BLaER1 treated with 17β-estradiol and CSF1 and Interleukin-3, amounts not matched to agents 10 nM and 100 nM (cell line): ENCODE measurements around the gene PLEKHF1.
"Not testable (repeated sequence)": the region's sequence is repeated elsewhere in the genome, so short reads cannot be mapped to it uniquely, and the experiment has no call there.

Experiments
- H3K27ac ChIP-seq, 11 experiments: shearing (Covaris generic); formaldehyde crosslinking; 2 replicates each; pipeline ENCODE4 v1.8.1; 2022
- H3K27me3 ChIP-seq, 11 experiments: shearing (Covaris generic); formaldehyde crosslinking; 2 replicates each; pipeline ENCODE4 v1.8.1; 2022
- H3K36me3 ChIP-seq, 11 experiments: shearing (Covaris generic); formaldehyde crosslinking; 2 replicates each; pipeline ENCODE4 v1.8.1; 2022
- H3K4me1 ChIP-seq, 10 experiments: shearing (Covaris generic); formaldehyde crosslinking; 2 replicates each; pipeline ENCODE4 v1.8.1; 2022
- H3K4me2 ChIP-seq, 11 experiments: shearing (Covaris generic); formaldehyde crosslinking; 2 replicates each; pipeline ENCODE4 v1.8.1; 2022
- H3K4me3 ChIP-seq, 10 experiments: shearing (Covaris generic); formaldehyde crosslinking; 2 replicates each; pipeline ENCODE4 v1.8.1; 2022
- H3K9ac ChIP-seq, 11 experiments: shearing (Covaris generic); formaldehyde crosslinking; 2 replicates each; pipeline ENCODE4 v1.8.1; 2022
- H3K9me3 ChIP-seq, 11 experiments: shearing (Covaris generic); formaldehyde crosslinking; replicated peaks in 1 of 11; 2 replicates each; pipeline ENCODE4 v1.8.1; 2022
- H4K20me1 ChIP-seq, 11 experiments: shearing (Covaris generic); formaldehyde crosslinking; 2 replicates each; pipeline ENCODE4 v1.8.1; 2022
- Cebpa-rat ChIP-seq, 11 experiments: shearing (Covaris generic); IDR thresholded peaks; 2 replicates each; pipeline ENCODE4 v1.8.1; 2022

Gene PLEKHF1

GRCh38 chr19:29700498-29700897, 35.2 kb downstream of the PLEKHF1 start:
- Histone ChIP-seq H3K4me1 (peaks cover 0 to 5% (median 0%) of the 10 kb centered on the region in 10 experiments; a peak in 1 of 20 replicates), H3K9me3 (peaks cover 0 to 13% (median 9%) of the 10 kb centered on the region in 11 experiments; a peak in 9 of 22 replicates), H3K27ac (no peak overlapping the region), H3K4me3 (no peak overlapping the region), H3K9ac (no peak overlapping the region), H3K27me3 (no peaks in the 10 kb centered on the region), H3K4me2 (no peak overlapping the region), H3K36me3 (peaks cover 35 to 44% (median 40%) of the 10 kb centered on the region in 11 experiments), H4K20me1 (peaks cover 0 to 54% (median 34%) of the 10 kb centered on the region in 11 experiments; a peak in 17 of 22 replicates)
- no peak for TF ChIP-seq Cebpa-rat (IDR thresholded peaks at IDR 0.05)

DNA sequence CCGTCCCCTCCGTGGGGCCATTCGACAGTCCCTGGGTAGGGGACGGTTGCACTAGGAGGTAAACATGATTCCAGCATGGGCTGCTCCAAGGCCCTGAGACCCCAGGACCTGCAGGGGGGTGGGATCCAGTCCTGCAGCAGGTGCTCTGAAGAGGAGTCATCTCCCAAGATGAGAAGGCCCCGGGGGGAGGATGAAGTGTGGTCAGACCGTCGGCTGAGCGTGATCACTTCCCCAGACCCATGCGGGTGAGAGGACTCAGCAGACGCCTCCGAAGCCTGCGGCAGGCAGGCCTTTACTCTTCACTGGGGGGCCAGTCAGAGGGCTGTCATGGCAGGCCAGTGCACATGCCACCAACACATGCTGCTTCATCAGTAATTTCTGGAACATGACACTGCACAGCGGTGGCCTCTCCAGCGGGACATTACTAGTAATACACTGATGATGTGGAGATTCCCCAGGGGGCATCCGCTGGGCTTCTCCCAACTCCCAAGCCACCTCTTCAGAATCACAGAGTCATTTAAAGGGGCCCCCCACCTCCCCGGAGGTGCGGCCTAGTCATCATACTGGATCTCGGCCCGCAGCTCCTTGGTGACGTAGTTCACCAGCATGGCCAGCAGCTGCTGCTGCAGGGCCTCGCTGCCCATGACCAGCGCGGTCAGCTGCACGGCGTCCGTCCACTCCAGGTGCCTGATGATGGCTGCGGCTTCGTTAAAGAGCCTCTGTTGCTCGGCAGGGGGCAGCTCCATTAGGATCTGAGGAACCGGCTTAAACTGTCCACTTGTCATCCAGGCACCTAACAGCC, 37.1 kb downstream of the PLEKHF1 start:
- Histone ChIP-seq H3K4me3 (no peak overlapping the region), H3K4me1 (peaks cover 0 to 5% (median 0%) of the 10 kb centered on the region in 10 experiments; a peak in 1 of 20 replicates), H3K27me3 (no peaks in the 10 kb centered on the region), H3K4me2 (no peak overlapping the region), H3K36me3 (peaks cover 53 to 63% (median 58%) of the 10 kb centered on the region in 11 experiments), H4K20me1 (peaks cover 4 to 72% (median 49%) of the 10 kb centered on the region in 11 experiments; a peak in 18 of 22 replicates), H3K27ac (no peak overlapping the region), H3K9ac (no peak overlapping the region), H3K9me3 (no peaks in the 10 kb centered on the region; a peak in 1 of 22 replicates)
- no peak for TF ChIP-seq Cebpa-rat (IDR thresholded peaks at IDR 0.05)

- peaks cover 57 to 69% (median 64%) of the 10 kb centered on the region in 11 experiments for H3K36me3 ChIP-seq
- TF ChIP-seq Cebpa-rat (IDR thresholded peaks at IDR 0.05) = no peak
- no peak overlapping the region for H3K4me2 ChIP-seq
- no peak overlapping the region for H3K9ac ChIP-seq
- H4K20me1 ChIP-seq = peaks cover 4 to 77% (median 51%) of the 10 kb centered on the region in 11 experiments; a peak in 18 of 22 replicates
- H3K27ac ChIP-seq = no peak overlapping the region
- no peaks in the 10 kb centered on the region for H3K27me3 ChIP-seq
- no peak overlapping the region for H3K4me3 ChIP-seq
- H3K4me1 ChIP-seq = peaks cover 0 to 5% (median 0%) of the 10 kb centered on the region in 10 experiments; a peak in 1 of 20 replicates
- no peaks in the 10 kb centered on the region for H3K9me3 ChIP-seq
These were observed 37.7 kb downstream of the PLEKHF1 start for GRCh38 chr19:29702963-29703320.

GRCh38 chr19:29704562-29705558, 39.6 kb downstream of the PLEKHF1 start:
- H3K27ac ChIP-seq = no peak overlapping the region
- no peaks in the 10 kb centered on the region for H3K9me3 ChIP-seq
- H3K4me3 ChIP-seq = no peak overlapping the region
- peaks cover 71 to 86% (median 76%) of the 10 kb centered on the region in 11 experiments for H3K36me3 ChIP-seq
- peaks cover 21 to 96% (median 69%) of the 10 kb centered on the region in 11 experiments; a peak in 20 of 22 replicates for H4K20me1 ChIP-seq
- no peaks in the 10 kb centered on the region for H3K27me3 ChIP-seq
- H3K4me2 ChIP-seq = no peak overlapping the region
- TF ChIP-seq Cebpa-rat (IDR thresholded peaks at IDR 0.05) = no peak
- H3K4me1 ChIP-seq = peaks cover 0 to 14% (median 6%) of the 10 kb centered on the region in 10 experiments; a peak in 15 of 20 replicates
- H3K9ac ChIP-seq = no peak overlapping the region

DNA sequence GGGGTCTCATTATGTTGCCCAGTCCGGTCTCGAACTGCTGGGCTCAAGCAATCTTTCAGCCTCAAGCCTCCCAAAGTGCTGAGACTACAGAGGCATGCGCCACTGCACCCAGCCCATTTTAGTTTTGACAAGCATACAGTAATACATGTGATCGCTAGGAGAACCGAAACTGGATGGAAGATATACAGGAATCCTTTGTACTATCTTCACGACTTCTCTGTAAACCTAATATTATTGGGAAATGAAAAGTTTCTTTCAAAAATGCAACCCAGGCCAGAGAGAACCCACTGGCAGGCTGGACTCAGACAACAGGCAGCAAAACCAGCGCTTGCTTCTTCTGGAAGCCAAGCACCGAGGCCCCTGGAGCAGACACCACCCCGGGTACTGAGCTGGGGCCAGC, 40.4 kb downstream of the PLEKHF1 start:
- Histone ChIP-seq H3K9ac (0 out of 22 replicates have a peak overlapping the region, but pooled peaks of 1 of the 11 experiments have one; percentile 7), H4K20me1 (peaks cover 30 to 99% (median 78%) of the 10 kb centered on the region in 11 experiments; a peak in 20 of 22 replicates), H3K4me1 (peaks cover 5 to 21% (median 15%) of the 10 kb centered on the region in 10 experiments; a peak in 15 of 20 replicates), H3K27ac (no peak overlapping the region), H3K27me3 (no peaks in the 10 kb centered on the region), H3K4me2 (no peak overlapping the region), H3K4me3 (no peak overlapping the region), H3K36me3 (peaks cover 71 to 92% (median 78%) of the 10 kb centered on the region in 11 experiments), H3K9me3 (no peaks in the 10 kb centered on the region)
- no peak for TF ChIP-seq Cebpa-rat (IDR thresholded peaks at IDR 0.05)

GRCh38 chr19:29706635-29707034, 41.4 kb downstream of the PLEKHF1 start:
- Histone ChIP-seq H3K9me3 (no peaks in the 10 kb centered on the region), H3K27me3 (no peaks in the 10 kb centered on the region), H3K9ac (peak overlapping the region in 1 of 11 experiments; percentile 34; a peak in 1 of 22 replicates), H3K4me3 (no peak overlapping the region), H4K20me1 (peaks cover 37 to 99% (median 86%) of the 10 kb centered on the region in 11 experiments; a peak in 20 of 22 replicates), H3K36me3 (peaks cover 69 to 90% (median 76%) of the 10 kb centered on the region in 11 experiments), H3K27ac (no peak overlapping the region), H3K4me2 (no peak overlapping the region), H3K4me1 (peaks cover 9 to 28% (median 23%) of the 10 kb centered on the region in 10 experiments)
- TF ChIP-seq Cebpa-rat (IDR thresholded peaks at IDR 0.05) = no peak

DNA sequence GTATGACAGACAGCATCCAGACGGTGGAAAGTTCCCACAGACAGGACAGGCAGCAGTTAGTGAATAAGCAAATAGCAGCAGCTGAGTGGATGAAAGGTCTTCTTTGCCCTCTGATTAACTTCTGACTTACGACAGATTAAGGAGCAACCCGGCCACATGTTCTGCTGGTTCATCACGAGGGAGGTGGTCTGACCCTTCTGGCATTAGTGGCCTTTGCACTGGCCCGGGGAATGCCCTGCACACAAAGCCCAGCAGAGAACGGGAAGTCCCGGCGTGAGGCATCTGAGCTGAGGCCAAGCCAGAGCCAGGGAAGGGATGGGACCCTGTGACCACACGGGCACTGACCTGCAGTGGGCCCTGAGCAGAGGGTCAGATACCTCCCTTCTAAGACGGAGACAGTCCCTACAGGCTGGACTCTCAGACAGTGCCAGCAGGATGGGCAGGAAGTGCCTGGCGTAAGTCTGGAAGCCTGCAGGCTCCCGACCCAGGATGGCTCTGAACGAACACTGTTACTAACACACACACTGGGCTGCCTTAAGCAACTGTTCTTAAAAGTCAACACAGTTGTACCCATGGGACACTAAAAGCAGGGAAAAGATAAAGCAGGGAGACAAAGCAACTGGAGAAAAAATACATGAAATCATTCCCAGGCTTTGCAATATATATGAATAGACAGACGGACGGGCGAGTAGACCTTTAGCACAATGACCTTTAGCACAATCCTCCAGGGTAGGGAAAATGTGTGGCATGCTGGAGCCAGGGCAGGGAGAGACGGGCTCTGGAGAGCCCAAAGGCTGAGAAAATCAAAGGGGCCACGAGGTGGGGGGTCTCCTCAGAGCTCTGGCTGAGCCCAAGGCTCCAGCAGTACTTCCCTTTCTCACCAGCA, 43.5 kb downstream of the PLEKHF1 start:
- H3K9ac ChIP-seq = peak overlapping the region in 4 of 11 experiments; percentile 5 to 29 (median 18); a peak in 2 of 22 replicates
- no peak for TF ChIP-seq Cebpa-rat (IDR thresholded peaks at IDR 0.05)
- peak overlapping the region in 2 of 11 experiments; percentile 4 to 12; a peak in 1 of 22 replicates for H3K27ac ChIP-seq
- H3K27me3 ChIP-seq = no peaks in the 10 kb centered on the region
- no peak overlapping the region; a peak in 2 of 22 replicates for H3K4me2 ChIP-seq
- peaks cover 31 to 49% (median 44%) of the 10 kb centered on the region in 10 experiments for H3K4me1 ChIP-seq
- peaks cover 41 to 99% (median 88%) of the 10 kb centered on the region in 11 experiments; a peak in 20 of 22 replicates for H4K20me1 ChIP-seq
- H3K9me3 ChIP-seq = no peaks in the 10 kb centered on the region
- H3K4me3 ChIP-seq = no peak overlapping the region
- H3K36me3 ChIP-seq = peaks cover 49 to 89% (median 59%) of the 10 kb centered on the region in 11 experiments

GRCh38 chr19:29709440-29709798, 44.2 kb downstream of the PLEKHF1 start:
- Histone ChIP-seq H4K20me1 (peaks cover 41 to 98% (median 84%) of the 10 kb centered on the region in 11 experiments; a peak in 20 of 22 replicates), H3K27ac (peak overlapping the region in 2 of 11 experiments; percentile 4 to 12; a peak in 1 of 22 replicates), H3K4me1 (peaks cover 37 to 55% (median 50%) of the 10 kb centered on the region in 10 experiments), H3K36me3 (peaks cover 43 to 83% (median 53%) of the 10 kb centered on the region in 11 experiments), H3K9ac (0 out of 22 replicates have a peak overlapping the region, but pooled peaks of 1 of the 11 experiments have one; percentile 35), H3K4me2 (peak overlapping the region in 5 of 11 experiments; percentile 34 to 52 (median 44); a peak in 8 of 22 replicates)
- not testable (repeated sequence) for H3K4me3 ChIP-seq, H3K9me3 ChIP-seq, H3K27me3 ChIP-seq
